ENCODE results near the gene VPS45.

- TF ChIP-seq EZH2 (IDR thresholded peaks at IDR 0.05): no peak
- no peak for TF ChIP-seq POLR2AphosphoS5 (IDR thresholded peaks at IDR 0.05; ENCODE audit: borderline replicate concordance, low read depth, low read length)
- no peak for TF ChIP-seq FOXP2 (optimal IDR thresholded peaks at IDR 0.05; ENCODE audit: control extremely low read depth, extremely low read length, insufficient read depth)
These were observed 5.9 kb downstream of the VPS45 start for GRCh38 chr1:150073516-150073915.

Data from SK-N-MC (cell line).